IPS-20b (cell line): Measurements from ENCODE around the gene STK25.

Experiments
- H3K27ac ChIP-seq: one replicate; pipeline ENCODE4 v1.5.1; 2013; ENCODE audit warnings: low read length
- H3K27me3 ChIP-seq: 2 replicates; pipeline ENCODE4 v1.6.1; 2013; ENCODE audit warnings: mild to moderate bottlenecking, low read length, inconsistent platforms; ENCODE audit not compliant: insufficient read depth
- H3K36me3 ChIP-seq: 2 replicates; pipeline ENCODE4 v1.6.1; 2013; ENCODE audit warnings: low read depth, mild to moderate bottlenecking, inconsistent platforms, low read length, moderate library complexity; ENCODE audit not compliant: insufficient read depth
- H3K4me1 ChIP-seq: 2 replicates; pipeline ENCODE4 v1.6.1; 2013; ENCODE audit warnings: mild to moderate bottlenecking, control low read depth, inconsistent platforms, low read length, moderate library complexity; ENCODE audit not compliant: insufficient read depth
- H3K4me3 ChIP-seq: 2 replicates; pipeline ENCODE4 v1.5.1; 2013; ENCODE audit warnings: mild to moderate bottlenecking, low read length, inconsistent platforms
- H3K9ac ChIP-seq: 2 replicates; pipeline ENCODE4 v1.6.1; 2013; ENCODE audit warnings: low read depth, mild to moderate bottlenecking, inconsistent platforms, low read length, moderate library complexity
- H3K9me3 ChIP-seq: 2 replicates; pipeline ENCODE4 v1.6.1; 2013; ENCODE audit warnings: mild to moderate bottlenecking, low read depth, low read length, inconsistent platforms; ENCODE audit not compliant: insufficient read depth

STK25 gene

GRCh38 chr2:241508240-241509154 is at the start of gene STK25:
TSS of gene STK25 (minus strand) at chr2:241508584. CDS start at chr2:241508035, 549 bp downstream.
- peak within 1 kb of the TSS; percentile 87 for H3K4me3 ChIP-seq
- peaks cover 12% of the 10 kb centered on the region for H3K27me3 ChIP-seq
- peak within 1 kb of the TSS; percentile 78 for H3K9ac ChIP-seq
- H3K9me3 ChIP-seq = no peaks in the 10 kb centered on the region
- no peaks in the 10 kb centered on the region; the same call in 1 of the 2 replicates for H3K36me3 ChIP-seq
- H3K4me1 ChIP-seq = peaks cover 3% of the 10 kb centered on the region
- H3K27ac ChIP-seq = no peak within 1 kb of the TSS

- no peak overlapping the region for H3K9ac ChIP-seq
- no peaks in the 10 kb centered on the region for H3K9me3 ChIP-seq
- H3K36me3 ChIP-seq = no peaks in the 10 kb centered on the region
- H3K4me1 ChIP-seq = peaks cover 7% of the 10 kb centered on the region; the same call in 1 of the 2 replicates
- H3K27me3 ChIP-seq = peaks cover 10% of the 10 kb centered on the region
- no peak overlapping the region for H3K27ac ChIP-seq
- H3K4me3 ChIP-seq = no peak overlapping the region
These were observed 48.4 kb upstream of the STK25 start for GRCh38 chr2:241556746-241557145.

- Histone ChIP-seq H3K27me3 (peaks cover 10% of the 10 kb centered on the region), H3K9ac (no peak overlapping the region), H3K4me3 (no peak overlapping the region), H3K36me3 (no peaks in the 10 kb centered on the region), H3K9me3 (no peaks in the 10 kb centered on the region), H3K27ac (no peak overlapping the region), H3K4me1 (peaks cover 7% of the 10 kb centered on the region; the same call in 1 of the 2 replicates)
These were observed 47.3 kb upstream of the STK25 start for GRCh38 chr2:241555711-241556110.

- H3K4me3 ChIP-seq = no peak overlapping the region
- H3K27ac ChIP-seq = no peak overlapping the region
- no peak overlapping the region for H3K9ac ChIP-seq
- no peaks in the 10 kb centered on the region for H3K36me3 ChIP-seq
- no peaks in the 10 kb centered on the region for H3K9me3 ChIP-seq
- H3K4me1 ChIP-seq = peaks cover 7% of the 10 kb centered on the region; the same call in 1 of the 2 replicates
- H3K27me3 ChIP-seq = peaks cover 10% of the 10 kb centered on the region
These were observed 46.4 kb upstream of the STK25 start for GRCh38 chr2:241554610-241555322.

- peaks cover 10% of the 10 kb centered on the region for H3K27me3 ChIP-seq
- peaks cover 7% of the 10 kb centered on the region; the same call in 1 of the 2 replicates for H3K4me1 ChIP-seq
- no peak overlapping the region for H3K9ac ChIP-seq
- H3K36me3 ChIP-seq = no peaks in the 10 kb centered on the region
- no peak overlapping the region for H3K4me3 ChIP-seq
- no peaks in the 10 kb centered on the region for H3K9me3 ChIP-seq
- no peak overlapping the region for H3K27ac ChIP-seq
These were observed 45.6 kb upstream of the STK25 start for GRCh38 chr2:241553981-241554380.

GRCh38 chr2:241553512-241553830 is 45.1 kb upstream of the STK25 start:
- H3K4me1 ChIP-seq = peaks cover 7% of the 10 kb centered on the region; the same call in 1 of the 2 replicates
- peaks cover 10% of the 10 kb centered on the region for H3K27me3 ChIP-seq
- no peaks in the 10 kb centered on the region for H3K36me3 ChIP-seq
- no peak overlapping the region for H3K27ac ChIP-seq
- H3K4me3 ChIP-seq = no peak overlapping the region
- no peaks in the 10 kb centered on the region for H3K9me3 ChIP-seq
- H3K9ac ChIP-seq = no peak overlapping the region

GRCh38 chr2:241551998-241552737 is 43.8 kb upstream of the STK25 start:
- no peaks in the 10 kb centered on the region for H3K27me3 ChIP-seq
- no peak overlapping the region for H3K9ac ChIP-seq
- H3K36me3 ChIP-seq = no peaks in the 10 kb centered on the region
- H3K9me3 ChIP-seq = no peaks in the 10 kb centered on the region
- H3K4me1 ChIP-seq = peaks cover 8% of the 10 kb centered on the region; the same call in 1 of the 2 replicates
- no peak overlapping the region for H3K4me3 ChIP-seq
- H3K27ac ChIP-seq = no peak overlapping the region

GRCh38 chr2:241551599-241551997 is 43.2 kb upstream of the STK25 start:
- H3K4me1 ChIP-seq = peaks cover 13% of the 10 kb centered on the region; the same call in 1 of the 2 replicates
- no peak overlapping the region for H3K9ac ChIP-seq
- no peak overlapping the region for H3K27ac ChIP-seq
- 0 out of 2 replicates have a peak, but pooled peaks cover 3% of the 10 kb centered on the region for H3K27me3 ChIP-seq
- no peaks in the 10 kb centered on the region for H3K36me3 ChIP-seq
- H3K9me3 ChIP-seq = no peaks in the 10 kb centered on the region
- H3K4me3 ChIP-seq = no peak overlapping the region

- no peak overlapping the region for H3K9ac ChIP-seq
- peaks cover 10% of the 10 kb centered on the region; the same call in 1 of the 2 replicates for H3K27me3 ChIP-seq
- H3K4me3 ChIP-seq = no peak overlapping the region
- no peak overlapping the region for H3K27ac ChIP-seq
- no peaks in the 10 kb centered on the region for H3K36me3 ChIP-seq
- H3K9me3 ChIP-seq = no peaks in the 10 kb centered on the region
- H3K4me1 ChIP-seq = peaks cover 12% of the 10 kb centered on the region; the same call in 1 of the 2 replicates
These were observed 42.5 kb upstream of the STK25 start for GRCh38 chr2:241550616-241551580.

- Histone ChIP-seq H3K4me1 (peaks cover 7% of the 10 kb centered on the region; the same call in 1 of the 2 replicates), H3K9me3 (no peaks in the 10 kb centered on the region), H3K27me3 (peaks cover 14% of the 10 kb centered on the region), H3K9ac (no peak overlapping the region), H3K27ac (no peak overlapping the region), H3K36me3 (no peaks in the 10 kb centered on the region), H3K4me3 (no peak overlapping the region)
These were observed 40.1 kb upstream of the STK25 start for GRCh38 chr2:241548451-241548835.
